ENCODE results near the gene SERPINA9.
"Not testable (repeated sequence)": the region's sequence is repeated elsewhere in the genome, so short reads cannot be mapped to it uniquely, and the experiment has no call there.

SERPINA9 gene, protein sequence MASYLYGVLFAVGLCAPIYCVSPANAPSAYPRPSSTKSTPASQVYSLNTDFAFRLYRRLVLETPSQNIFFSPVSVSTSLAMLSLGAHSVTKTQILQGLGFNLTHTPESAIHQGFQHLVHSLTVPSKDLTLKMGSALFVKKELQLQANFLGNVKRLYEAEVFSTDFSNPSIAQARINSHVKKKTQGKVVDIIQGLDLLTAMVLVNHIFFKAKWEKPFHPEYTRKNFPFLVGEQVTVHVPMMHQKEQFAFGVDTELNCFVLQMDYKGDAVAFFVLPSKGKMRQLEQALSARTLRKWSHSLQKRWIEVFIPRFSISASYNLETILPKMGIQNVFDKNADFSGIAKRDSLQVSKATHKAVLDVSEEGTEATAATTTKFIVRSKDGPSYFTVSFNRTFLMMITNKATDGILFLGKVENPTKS

DNA sequence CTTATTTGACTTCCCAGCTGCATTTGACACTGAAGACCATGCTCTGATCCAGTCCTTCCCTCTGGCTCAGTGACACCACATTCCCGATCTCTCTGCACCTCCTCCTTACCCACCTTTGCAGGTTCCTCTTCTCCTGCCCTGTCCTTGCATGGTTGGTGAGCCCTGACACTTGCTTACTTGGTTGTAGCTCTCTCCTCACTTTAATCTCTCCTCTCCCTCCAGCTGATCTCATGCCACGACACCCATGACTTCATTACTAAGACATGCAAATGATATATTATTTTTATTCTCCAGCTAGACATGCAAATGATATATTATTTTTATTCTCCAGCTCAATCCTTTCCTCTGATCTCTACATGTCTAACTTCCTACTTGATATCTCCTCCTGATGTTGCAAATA is at the start of gene SERPINA9:
Gene SERPINA9 (minus strand): TSS at position 175 of the 400 bp plus-strand sequence. CDS start 6,357 bp downstream, outside the sequence.
- no peak for DNase-seq

DNA sequence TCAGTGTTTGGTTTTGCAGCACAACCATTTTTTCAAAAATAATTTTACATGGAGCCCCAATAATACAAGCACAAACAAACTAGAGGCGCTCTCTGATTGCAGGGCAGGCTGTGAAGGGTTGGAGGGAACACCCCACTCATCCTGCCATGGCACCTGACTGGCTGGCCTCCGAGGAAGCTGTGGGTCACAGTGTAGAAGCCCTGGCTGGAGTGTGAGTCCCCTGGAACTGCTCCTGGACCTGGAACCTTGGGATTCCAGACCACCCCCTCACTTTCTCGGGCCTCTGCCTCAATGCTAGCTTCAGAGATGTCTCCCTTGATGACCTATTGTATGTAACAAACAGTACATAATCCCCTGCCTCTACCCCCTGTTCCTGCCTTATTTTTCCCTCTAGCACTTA is 48.1 kb upstream of the SERPINA9 start:
- no peak for DNase-seq

DNA sequence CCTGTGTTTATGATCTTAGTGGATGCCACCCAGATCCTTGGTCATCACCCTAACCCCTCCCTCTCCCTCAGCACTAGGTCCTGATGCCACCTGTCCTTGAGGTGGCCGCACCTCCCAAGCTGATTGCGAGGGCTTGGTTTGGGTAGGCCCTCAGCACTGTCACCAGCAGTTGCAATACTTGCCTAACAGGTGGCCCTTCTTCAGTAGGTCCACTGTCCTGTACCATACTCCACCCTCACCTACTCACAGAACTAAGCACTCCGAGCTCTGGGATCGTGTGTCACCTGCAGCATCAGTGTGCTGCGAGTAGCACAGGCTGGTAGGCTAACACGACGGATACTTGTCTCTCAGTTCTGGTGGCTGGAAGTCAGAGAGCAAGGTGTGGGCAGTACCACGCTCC is 47.3 kb upstream of the SERPINA9 start:
- DNase-seq: no peak

DNA sequence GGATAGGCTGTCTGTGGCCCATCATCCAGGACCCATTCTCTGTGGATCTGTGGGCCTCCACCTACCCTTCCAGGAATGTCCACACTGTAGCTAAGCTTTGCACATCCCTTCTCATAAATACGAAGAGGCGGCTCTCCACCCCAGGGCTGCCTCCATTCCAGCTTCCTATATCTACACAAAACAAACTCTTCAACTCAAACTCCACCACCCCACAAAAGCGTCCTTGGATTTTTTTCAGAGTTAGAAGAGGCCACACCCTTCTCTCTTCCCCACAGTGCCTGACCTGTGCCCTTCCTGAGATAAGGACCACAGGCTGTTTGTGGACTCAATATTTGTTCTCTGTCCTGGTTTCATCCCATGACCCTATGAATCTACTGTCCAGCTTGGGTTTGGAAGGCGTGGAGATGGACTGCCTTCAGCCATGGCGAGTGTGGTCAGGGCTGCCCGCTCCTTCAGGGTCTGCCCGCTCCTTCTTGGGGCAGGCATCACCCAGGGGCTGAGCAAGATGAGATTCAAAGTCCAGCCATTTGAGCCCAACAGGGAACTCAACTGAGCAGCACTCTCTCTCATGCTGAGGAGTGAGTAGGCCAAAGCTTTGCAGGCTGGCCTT is 46.2 kb upstream of the SERPINA9 start:
- no peak for DNase-seq

DNA sequence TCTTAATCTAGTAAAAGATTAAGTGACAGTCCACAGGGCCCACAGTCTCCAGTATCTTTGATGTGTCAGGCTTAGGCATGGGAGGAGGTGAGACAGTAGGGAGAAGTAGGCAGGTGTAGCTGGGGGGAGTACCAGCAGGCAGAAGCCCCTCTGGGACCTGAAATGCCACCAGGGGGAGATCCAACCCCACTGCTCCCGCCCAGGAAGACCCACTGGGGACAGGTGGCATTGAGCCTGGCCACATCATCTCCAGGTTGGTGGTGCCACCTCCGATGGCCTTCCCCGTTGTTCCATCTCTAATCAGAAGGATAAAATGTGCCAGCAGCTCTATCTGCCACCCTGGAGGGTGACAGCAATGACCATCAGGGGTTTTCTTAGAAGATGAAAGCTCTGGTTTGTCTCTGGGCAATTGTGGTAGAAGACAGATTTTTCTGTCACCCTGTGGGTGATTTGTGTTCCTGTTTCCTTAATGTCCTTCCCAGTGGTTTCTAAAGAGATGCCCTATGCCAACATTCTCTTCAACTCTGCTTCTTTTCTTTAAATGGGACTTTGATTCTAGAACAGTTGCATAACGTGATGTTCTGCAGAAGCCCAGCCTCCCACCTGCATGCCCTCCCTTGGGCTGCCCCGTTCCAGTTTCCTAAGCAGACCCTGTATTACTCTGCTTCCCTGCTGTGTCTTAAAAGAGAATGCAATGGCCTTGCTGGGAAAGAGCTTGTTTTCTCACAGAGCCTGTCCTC is 45.5 kb upstream of the SERPINA9 start:
- DNase-seq: no peak

GRCh38 chr14:94517641-94518257 is 41.8 kb upstream of the SERPINA9 start:
- no peak for DNase-seq

DNA sequence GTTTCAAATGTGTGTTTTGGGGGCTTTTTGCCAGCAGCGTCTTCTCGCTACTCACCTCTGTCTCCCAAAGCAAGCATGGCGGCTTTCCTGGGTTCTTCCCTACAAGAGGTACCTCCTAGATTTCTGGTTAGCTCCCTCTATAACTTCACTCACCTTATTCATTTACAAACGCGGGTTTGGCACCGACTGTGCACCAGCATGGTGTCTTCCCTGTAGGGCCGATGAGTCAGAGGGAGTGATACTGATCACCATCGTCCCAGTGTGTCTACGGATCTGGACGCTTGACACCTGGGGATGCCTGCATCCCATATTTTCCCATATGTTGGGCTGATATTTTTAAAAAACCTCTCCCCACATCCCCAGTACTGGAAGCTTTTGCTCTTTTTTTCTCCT is 41.2 kb upstream of the SERPINA9 start:
- no peak for DNase-seq

- DNase-seq: no peak
These were observed 39.9 kb upstream of the SERPINA9 start for GRCh38 chr14:94515856-94516255.

DNA sequence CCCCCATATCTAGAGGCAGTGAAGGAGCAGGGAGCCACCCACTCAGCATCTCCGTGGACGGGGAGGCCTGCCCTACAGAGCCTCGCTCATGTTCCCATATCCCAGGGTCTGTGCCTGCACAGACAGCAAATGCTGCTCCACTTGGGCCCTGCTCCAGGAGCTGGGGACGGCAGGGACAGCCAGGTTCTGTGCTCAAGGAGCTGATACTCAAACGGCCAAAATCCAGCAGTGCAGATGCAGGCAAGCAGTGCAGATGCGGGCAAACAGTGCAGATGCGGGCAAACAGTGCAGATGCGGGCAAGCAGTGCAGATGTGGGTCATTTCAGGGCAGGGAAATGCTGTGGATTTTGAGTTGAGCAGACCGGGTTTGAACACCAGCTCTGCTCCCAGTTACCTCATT is 39.4 kb upstream of the SERPINA9 start:
- DNase-seq: no peak

DNA sequence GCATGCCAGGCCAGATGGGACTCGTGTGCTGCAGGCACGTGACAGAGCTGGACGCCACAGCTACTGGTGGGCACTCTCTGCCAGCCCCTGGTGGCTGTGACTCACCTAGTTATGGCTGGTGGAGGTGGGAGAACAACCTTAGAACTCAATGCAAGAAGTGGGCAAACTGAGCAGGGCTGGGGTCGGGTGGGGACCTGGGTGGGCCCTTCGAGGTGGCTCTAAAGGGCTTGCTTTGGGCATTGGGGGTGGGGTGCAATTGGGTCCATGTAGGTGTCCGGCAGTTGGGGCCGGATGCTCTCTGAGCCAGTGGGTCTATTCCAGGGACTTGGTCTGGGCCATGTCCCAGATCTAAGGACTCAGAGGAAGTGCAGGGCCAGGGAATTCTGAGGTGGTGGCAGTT is 38.4 kb upstream of the SERPINA9 start:
- no peak for DNase-seq

DNA sequence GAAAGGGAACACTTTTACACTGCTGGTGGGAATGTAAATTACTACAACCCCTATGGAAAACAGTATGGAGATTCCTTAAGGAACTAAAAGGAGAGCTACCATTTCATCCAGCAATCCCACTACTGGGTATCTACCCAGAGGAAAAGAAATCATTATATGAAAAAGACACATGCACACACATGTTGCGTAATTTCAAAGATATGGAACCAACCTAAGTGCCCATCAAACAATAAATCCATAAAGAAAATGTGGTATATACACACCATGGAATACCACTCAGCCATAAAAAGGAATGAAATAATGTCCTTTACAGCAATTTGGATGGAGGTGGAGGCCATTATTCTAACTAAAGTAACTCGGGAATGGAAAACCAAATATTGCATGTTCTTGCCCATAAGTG is 34.5 kb upstream of the SERPINA9 start:
- DNase-seq: not testable (repeated sequence)

DNA sequence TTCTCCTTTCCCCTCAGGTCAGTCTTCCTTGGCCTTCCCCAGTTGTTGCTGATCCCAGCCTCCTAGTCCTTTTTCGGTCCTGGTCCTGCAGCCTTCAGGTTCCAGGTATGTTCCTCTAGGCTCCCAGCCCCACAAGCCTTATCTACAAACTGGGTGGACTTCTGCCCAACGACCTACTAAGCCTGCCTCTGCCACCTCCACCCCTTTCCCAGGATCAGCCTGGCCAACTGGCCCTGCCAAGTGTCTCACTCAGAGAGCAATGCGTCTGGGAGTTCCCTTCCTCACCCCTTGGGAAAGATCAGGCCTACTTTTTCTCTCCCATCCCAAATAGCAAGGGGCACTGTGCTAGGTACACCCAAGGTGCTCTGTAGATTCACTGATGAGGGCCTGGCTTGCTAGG is 33.4 kb upstream of the SERPINA9 start, which contains the start of gene SERPINA12:
Gene SERPINA12 (minus strand): TSS at position 114 of the 400 bp plus-strand sequence. CDS start 11,072 bp downstream, outside the sequence.
- no peak for DNase-seq

- DNase-seq: no peak
These were observed 29.6 kb upstream of the SERPINA9 start for GRCh38 chr14:94505641-94506040.

DNA sequence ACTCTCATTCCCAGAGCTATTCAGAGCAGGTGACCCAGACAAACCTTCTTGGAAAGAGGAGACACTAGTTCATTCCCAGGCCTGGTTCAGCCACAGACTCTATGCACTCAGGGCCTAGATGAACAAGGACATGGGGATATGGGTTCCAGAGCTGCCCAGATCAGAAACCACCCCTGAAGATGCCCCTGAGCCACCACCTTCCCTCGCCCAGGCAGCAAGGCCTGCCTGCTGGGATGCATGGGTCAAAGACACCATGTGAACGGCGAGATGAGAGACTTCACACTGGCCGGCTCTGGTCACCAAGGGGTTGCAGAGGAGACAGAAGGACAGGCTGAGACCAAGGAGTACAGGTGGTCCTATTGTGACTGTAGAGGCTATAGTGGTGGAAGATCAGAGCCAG is 29.2 kb upstream of the SERPINA9 start:
- no peak for DNase-seq

GRCh38 chr14:94501588-94502516 is 25.9 kb upstream of the SERPINA9 start:
- DNase-seq: no peak

GRCh38 chr14:94500264-94500663 is 24.3 kb upstream of the SERPINA9 start:
- no peak for DNase-seq

DNA sequence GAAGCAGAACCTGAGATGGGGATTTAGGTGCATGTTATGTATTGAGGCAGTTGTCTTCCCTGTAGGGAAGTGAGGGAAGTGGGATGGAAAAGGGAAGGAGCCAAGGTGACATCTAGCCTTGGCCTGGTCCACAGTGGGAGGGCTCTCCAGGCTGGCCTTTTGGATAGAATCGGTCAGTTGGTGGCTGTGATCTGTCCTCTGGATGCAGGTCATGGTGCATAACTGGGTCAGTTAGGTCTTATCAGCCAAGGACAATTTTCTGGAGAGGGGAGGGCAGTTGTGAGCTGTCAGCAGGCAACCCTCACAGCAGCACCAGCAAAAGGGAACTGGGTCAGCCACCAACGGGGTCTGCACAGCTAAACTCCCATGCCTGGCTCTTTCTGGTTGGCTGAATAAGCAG is 23.7 kb upstream of the SERPINA9 start:
- DNase-seq: no peak

GRCh38 chr14:94498215-94498614 is 22.2 kb upstream of the SERPINA9 start:
- no peak for DNase-seq

DNA sequence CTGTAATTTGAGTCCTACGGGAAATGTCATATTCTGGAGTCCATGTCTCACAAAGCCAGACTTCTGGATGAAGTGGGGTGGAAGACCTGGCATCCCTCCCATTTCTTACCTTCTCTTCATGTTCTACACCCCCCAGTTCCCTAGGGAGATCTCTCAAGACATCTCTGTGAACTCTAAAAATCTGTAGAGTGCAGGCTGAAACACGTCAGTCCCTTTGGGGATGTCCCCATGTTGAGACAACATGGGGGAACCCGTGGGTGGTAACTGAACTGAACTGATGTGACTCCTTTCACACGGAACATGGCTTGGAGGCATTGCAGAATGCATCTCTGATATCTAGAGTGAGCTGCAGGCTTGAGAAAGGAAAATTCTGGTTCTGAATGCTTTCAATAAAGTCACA is 18.1 kb upstream of the SERPINA9 start:
- no peak for DNase-seq

- DNase-seq: no peak
These were observed 15.5 kb upstream of the SERPINA9 start for GRCh38 chr14:94491511-94491910.

- no peak for DNase-seq
These were observed 13.3 kb upstream of the SERPINA9 start for GRCh38 chr14:94489336-94489735.

GRCh38 chr14:94486883-94487282 is 10.9 kb upstream of the SERPINA9 start:
- DNase-seq: no peak
